Vagina (tissue), 2 donors: Measurements from ENCODE around the gene LSM3. TPM values are rescaled to one million over a fixed set of nuclear protein-coding genes. Genes with fewer than 3 reads are reported as not detected.
A peak's percentile ranks its signal among the peaks of the same experiment; 100 is the strongest.

Experiments used
- DNase-seq, 2 donors: peaks; one replicate each; pipeline ENCODE4 v3.0.0-alpha.2; 2017; ENCODE audit errors: extremely low spot score in 2 of 2
- H3K27ac ChIP-seq: fragments of 200-600 bp; sonication (generic); one replicate; pipeline ENCODE4 v1.5.1; 2019
- H3K27me3 ChIP-seq: fragments of 200-600 bp; sonication (generic); one replicate; pipeline ENCODE4 v1.5.1; 2019
- H3K36me3 ChIP-seq, 2 donors: fragments of 200-600 bp; sonication (generic); one replicate each; pipeline ENCODE4 v1.5.1; 2017 to 2019
- H3K4me1 ChIP-seq: fragments of 200-600 bp; sonication (generic); one replicate; pipeline ENCODE4 v1.5.1; 2019
- H3K4me3 ChIP-seq, 2 donors: fragments of 200-600 bp; sonication (generic); 1 replicate in 1 of 2; 2 replicates in 1 of 2; pipeline ENCODE4 v1.5.1; 2016 to 2019
- H3K9me3 ChIP-seq: fragments of 200-600 bp; sonication (generic); one replicate; pipeline ENCODE4 v1.5.1; 2019
- POLR2A ChIP-seq, 2 donors: fragments of 450-650 bp; IDR thresholded peaks; one replicate each; pipeline ENCODE4 v1.6.1; 2017; ENCODE audit warnings: antibody characterized with exemption in 2 of 2, mild to moderate bottlenecking in 2 of 2, moderate library complexity in 2 of 2
- POLR2AphosphoS5 ChIP-seq, 2 donors: sonication (generic); formaldehyde crosslinking; IDR thresholded peaks; one replicate each; pipeline ENCODE4 v1.9.0; 2017; ENCODE audit warnings: antibody characterized with exemption in 2 of 2, mild to moderate bottlenecking in 2 of 2, low read depth in 1 of 2; ENCODE audit not compliant: insufficient read depth in 1 of 2
- intact Hi-C: fragments of 100-400 bp; cut with DNase I; formaldehyde crosslinking; loops from one replicate; pipeline ENCODE4 v1.15.1; 2023
- total RNA-seq: library from RNA; depleted of rRNA; stranded (reverse); fragments of >200 nt; gene quantifications from one replicate; pipeline ENCODE4 v1.2.3, GENCODE V29; 2016
- TF ChIP-seq, protein P1 (sequence below), 3 experiments: fragments of 450-650 bp in 2 of 3; fragments of 200-600 bp in 1 of 3; sonication (generic) in 1 of 3; IDR thresholded peaks; one replicate each; pipeline ENCODE4 v1.5.1; 2017 to 2019; ENCODE audit warnings: antibody characterized with exemption in 3 of 3, mild to moderate bottlenecking in 2 of 3, moderate library complexity in 2 of 3

LSM3 gene
- total RNA-seq, 1 donor from 2014 or later = 6.4 TPM

DNA sequence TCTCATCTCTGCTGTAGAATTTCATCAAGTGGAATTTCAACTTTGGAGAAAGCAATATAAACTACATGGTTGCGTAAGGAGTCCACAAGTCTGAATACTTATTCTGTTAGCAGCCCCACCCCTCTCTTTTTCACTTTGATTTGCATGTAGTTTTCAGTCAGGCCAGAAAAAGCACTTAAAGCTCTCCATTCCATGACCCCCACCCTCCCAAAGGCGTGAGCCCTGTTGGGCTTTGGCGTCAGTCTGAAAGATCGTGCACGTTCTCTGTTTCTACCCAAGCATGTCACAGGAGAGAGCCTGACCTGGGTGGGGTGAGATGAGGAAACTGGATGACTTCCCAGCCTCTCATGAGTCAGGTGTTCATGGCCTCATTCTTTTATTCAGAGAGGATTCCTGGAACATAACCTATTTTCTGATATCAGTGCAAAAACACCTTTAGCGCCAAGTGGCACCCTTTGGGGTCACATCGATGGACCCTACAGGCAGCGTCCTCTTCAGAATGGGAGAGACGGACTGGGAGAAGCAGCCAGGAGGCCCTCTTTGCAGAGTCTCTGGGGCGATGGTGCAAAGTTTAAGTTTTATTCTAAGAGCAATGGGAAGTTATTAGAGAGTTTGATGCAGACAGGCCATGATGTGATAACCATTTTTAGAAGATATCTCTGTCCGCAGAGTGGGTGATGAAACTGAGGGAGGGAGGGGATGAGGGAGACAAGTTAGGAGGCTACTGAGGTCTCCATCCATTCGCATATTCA is 55.8 kb downstream of the LSM3 start:
- H3K27me3 ChIP-seq = no peaks in the 10 kb centered on the region
- H3K9me3 ChIP-seq = peaks cover 3% of the 10 kb centered on the region
- intact Hi-C loops = no loop called here
- H3K36me3 ChIP-seq = no peaks in the 10 kb centered on the region
- no peak overlapping the region for H3K4me3 ChIP-seq
- no peaks in the 10 kb centered on the region for H3K4me1 ChIP-seq
- no peak overlapping the region for H3K27ac ChIP-seq
- DNase-seq = peak; percentile 72 to 87
- TF ChIP-seq POLR2AphosphoS5 (IDR thresholded peaks at IDR 0.05; ENCODE audit: insufficient read depth in 1 of 2, low read depth in 1 of 2) = peak in 1 of 2 donors; percentile 68
- TF ChIP-seq, protein P1, sequence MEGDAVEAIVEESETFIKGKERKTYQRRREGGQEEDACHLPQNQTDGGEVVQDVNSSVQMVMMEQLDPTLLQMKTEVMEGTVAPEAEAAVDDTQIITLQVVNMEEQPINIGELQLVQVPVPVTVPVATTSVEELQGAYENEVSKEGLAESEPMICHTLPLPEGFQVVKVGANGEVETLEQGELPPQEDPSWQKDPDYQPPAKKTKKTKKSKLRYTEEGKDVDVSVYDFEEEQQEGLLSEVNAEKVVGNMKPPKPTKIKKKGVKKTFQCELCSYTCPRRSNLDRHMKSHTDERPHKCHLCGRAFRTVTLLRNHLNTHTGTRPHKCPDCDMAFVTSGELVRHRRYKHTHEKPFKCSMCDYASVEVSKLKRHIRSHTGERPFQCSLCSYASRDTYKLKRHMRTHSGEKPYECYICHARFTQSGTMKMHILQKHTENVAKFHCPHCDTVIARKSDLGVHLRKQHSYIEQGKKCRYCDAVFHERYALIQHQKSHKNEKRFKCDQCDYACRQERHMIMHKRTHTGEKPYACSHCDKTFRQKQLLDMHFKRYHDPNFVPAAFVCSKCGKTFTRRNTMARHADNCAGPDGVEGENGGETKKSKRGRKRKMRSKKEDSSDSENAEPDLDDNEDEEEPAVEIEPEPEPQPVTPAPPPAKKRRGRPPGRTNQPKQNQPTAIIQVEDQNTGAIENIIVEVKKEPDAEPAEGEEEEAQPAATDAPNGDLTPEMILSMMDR (IDR thresholded peaks at IDR 0.05) = no peak

DNA sequence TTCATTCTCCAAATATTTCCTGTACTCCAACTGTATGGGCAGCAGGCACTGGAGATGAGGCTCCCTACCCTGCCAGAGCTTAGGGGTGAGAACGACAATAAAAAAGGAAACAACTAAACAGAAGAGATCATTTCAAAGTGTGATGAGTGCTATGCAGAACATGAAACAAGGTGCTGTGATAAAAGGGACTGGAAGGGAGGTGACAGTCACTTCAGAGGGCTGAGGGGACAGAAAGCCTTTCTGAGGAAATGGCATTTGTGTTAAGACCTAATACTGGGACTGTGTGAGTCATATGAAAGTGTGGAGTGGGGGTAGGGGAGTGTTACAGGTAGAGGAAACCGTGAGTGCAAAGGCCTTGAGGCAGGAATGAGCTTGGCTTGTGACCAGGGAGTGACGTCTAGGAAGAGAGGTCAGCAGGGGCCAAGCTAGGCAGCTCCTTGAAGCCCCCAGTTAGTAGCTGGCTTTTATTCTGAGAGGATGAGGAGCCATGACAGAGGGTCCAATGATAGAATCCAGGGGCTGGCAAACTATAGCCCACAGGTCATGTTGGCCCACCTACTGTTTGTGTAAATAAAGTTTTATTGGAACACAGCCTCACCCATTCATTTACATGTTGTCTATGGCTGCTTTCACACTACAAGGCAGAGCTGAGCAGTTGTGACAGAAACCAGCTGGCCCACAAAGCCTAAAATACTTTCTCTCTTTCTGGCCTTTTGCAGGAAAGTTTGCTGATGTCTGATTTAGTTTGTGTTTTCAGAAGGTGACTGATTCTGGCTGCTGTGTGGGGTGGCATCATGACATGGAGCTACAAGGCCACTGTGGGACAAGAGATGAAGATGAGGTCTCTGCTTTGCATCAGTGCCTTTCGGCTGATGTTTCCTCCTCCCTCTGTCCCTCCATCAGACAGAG is 56.6 kb downstream of the LSM3 start:
- intact Hi-C loops = no loop called here
- DNase-seq = peak; percentile 72 to 80
- TF ChIP-seq, protein P1 (IDR thresholded peaks at IDR 0.05) = no peak
- no peak for TF ChIP-seq POLR2AphosphoS5 (IDR thresholded peaks at IDR 0.05; ENCODE audit: insufficient read depth in 1 of 2, low read depth in 1 of 2)
- TF ChIP-seq POLR2A (IDR thresholded peaks at IDR 0.05) = no peak
- Histone ChIP-seq H3K9me3 (peaks cover 3% of the 10 kb centered on the region), H3K36me3 (no peaks in the 10 kb centered on the region), H3K4me3 (no peak overlapping the region), H3K4me1 (no peaks in the 10 kb centered on the region), H3K27ac (no peak overlapping the region), H3K27me3 (no peaks in the 10 kb centered on the region)

DNA sequence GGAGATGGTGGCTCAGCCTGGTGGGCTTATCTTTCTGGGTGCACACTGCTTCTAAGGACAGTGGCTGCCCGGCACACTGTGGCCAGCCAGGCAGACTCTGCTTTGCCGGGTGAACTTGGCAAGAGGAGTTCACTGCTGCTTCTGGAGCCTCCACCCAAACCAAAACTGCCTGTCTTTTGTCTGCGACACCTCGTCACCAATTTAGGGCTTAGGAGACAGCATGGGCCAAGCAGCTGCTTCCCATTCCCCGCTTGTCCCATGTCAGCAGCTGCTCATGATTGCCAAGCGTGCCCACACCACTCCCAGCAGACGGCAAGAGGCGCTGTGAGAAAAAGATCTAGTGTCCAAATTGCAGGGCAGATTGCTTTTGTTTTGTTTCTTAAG is 57.3 kb downstream of the LSM3 start:
- peaks cover 3% of the 10 kb centered on the region for H3K9me3 ChIP-seq
- H3K4me3 ChIP-seq = no peak overlapping the region
- H3K27me3 ChIP-seq = no peaks in the 10 kb centered on the region
- no peaks in the 10 kb centered on the region for H3K4me1 ChIP-seq
- intact Hi-C loops = no loop called here
- H3K27ac ChIP-seq = no peak overlapping the region
- no peak for TF ChIP-seq POLR2A (IDR thresholded peaks at IDR 0.05)
- TF ChIP-seq POLR2AphosphoS5 (IDR thresholded peaks at IDR 0.05; ENCODE audit: insufficient read depth in 1 of 2, low read depth in 1 of 2) = no peak
- TF ChIP-seq, protein P1 (IDR thresholded peaks at IDR 0.05) = no peak
- H3K36me3 ChIP-seq = no peaks in the 10 kb centered on the region
- peak in 1 of 2 donors; percentile 77 for DNase-seq

DNA sequence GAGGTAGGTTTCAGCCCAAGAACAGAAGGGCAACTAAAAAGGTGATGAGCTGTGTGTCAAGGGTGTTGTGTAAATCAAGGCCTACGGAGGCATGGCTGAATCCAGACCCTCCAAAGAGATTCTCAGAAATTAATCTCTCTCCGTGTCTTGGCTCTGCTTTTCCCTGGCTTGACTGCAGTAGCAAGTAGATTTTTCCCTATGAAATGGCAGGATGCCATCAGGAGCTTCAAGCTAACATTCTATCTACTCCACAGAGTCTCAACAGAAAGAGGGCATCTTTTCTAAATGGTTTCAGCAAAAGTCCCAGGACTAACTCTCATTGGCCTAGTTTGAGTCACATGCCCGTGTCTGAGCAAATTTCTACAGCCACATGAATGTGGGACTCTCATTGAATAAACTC is 58.3 kb downstream of the LSM3 start:
- H3K36me3 ChIP-seq = no peaks in the 10 kb centered on the region
- H3K27ac ChIP-seq = no peak overlapping the region
- peaks cover 3% of the 10 kb centered on the region for H3K9me3 ChIP-seq
- intact Hi-C loops = no loop called here
- DNase-seq = peak; percentile 20 to 34
- H3K27me3 ChIP-seq = no peaks in the 10 kb centered on the region
- no peak overlapping the region for H3K4me3 ChIP-seq
- TF ChIP-seq, protein P1 (IDR thresholded peaks at IDR 0.05) = no peak
- H3K4me1 ChIP-seq = no peaks in the 10 kb centered on the region

DNA sequence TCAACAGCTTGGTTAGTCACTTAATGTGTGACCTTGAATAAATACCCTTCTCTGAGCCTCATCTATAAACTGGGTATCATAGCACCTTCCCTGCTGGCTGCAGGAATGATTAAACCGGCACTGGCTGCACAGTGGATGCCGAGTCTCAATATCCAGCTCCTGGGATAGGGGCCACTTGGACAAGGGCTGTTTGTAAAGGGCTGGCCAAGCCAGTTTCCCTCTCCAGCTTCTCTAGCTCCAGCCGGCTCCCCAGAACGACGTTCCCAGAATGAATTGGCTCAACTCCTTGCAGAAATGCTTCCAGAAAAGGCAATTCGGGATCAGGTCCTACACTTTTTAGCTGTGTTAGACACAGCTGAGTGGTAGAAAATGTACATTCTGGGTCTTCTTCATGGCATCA is 58.8 kb downstream of the LSM3 start:
- peak; percentile 28 to 80 for DNase-seq
- Histone ChIP-seq H3K27ac (no peak overlapping the region), H3K4me3 (no peak overlapping the region), H3K9me3 (peaks cover 3% of the 10 kb centered on the region), H3K4me1 (no peaks in the 10 kb centered on the region), H3K36me3 (no peaks in the 10 kb centered on the region), H3K27me3 (no peaks in the 10 kb centered on the region)
- intact Hi-C loops = no loop called here
- TF ChIP-seq POLR2A (IDR thresholded peaks at IDR 0.05) (no peak), POLR2AphosphoS5 (IDR thresholded peaks at IDR 0.05; ENCODE audit: insufficient read depth in 1 of 2, low read depth in 1 of 2) (no peak)
- TF ChIP-seq, protein P1 (IDR thresholded peaks at IDR 0.05) = no peak
